RPMI8226 (cell line): ENCODE results near the gene LRCH1.
A peak's percentile ranks its signal among the peaks of the same experiment; 100 is the strongest.

Experiments
- DNase-seq: peaks from one replicate; pipeline ENCODE4 v3.0.0-alpha.2; 2015

LRCH1 gene

GRCh38 chr13:46595136-46595884 lies 42.3 kb downstream of the LRCH1 start:
- DNase-seq, result peak; percentile 58

- no peak for DNase-seq
Measured at GRCh38 chr13:46595885-46596275, 42.9 kb downstream of the LRCH1 start.

- DNase-seq, result no peak
Measured at GRCh38 chr13:46596466-46596865, 43.5 kb downstream of the LRCH1 start.

DNA sequence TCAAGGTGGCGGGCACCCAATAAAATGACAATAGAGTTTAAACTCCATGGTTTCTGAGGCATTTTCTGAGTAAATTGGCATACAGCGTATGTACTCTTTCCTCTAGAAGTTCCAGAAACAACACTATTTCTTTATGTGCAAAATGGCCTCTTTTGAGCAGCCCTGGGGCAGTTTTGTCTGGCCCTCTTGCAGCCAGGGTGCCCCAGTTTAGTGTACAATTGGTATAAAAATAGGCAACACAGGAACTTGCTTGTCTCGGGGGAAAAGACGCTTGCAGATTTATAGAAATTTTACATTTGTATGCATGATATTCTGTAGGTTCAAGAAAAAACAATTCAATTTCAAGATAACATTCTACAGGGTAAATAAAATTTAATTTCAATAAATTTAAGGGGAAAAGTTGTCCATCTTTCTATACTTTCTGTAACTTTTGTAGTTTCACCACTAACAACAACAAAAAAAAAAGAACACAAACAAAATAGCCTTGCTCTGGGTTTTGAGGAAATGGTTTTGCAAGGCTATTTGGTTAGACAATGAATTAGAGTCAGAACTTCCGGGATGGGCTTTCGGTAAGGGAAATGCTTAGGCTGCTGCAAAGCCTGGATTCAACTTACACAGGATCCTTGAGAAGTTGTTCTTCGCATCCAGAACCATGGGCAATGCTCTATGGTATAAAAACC lies 45.3 kb downstream of the LRCH1 start:
- DNase-seq, result no peak

DNA sequence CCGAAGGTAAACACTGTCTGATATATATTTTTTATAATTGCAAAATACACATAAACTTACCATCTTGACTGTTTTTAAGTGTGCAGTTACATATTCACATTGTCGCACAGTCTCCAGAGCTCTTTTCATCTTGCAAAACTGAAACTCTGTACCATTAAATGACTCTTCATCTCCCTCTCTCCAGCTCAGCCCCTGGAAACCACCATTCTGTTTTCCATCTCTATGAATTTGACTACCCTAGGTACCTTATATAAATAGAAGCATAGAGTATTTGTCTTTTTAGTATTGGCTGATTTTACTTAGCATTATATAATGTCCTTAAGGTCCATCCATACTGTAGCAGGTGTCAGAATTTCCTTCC lies 45.8 kb downstream of the LRCH1 start:
- no peak for DNase-seq

- DNase-seq, result no peak
Measured at GRCh38 chr13:46600943-46601311, 48.0 kb downstream of the LRCH1 start.

- no peak for DNase-seq
Measured at GRCh38 chr13:46602531-46602930, 49.6 kb downstream of the LRCH1 start.

GRCh38 chr13:46603165-46603603 lies 50.2 kb downstream of the LRCH1 start:
- DNase-seq, result no peak

GRCh38 chr13:46604226-46604990 lies 51.4 kb downstream of the LRCH1 start:
- DNase-seq, result no peak

- DNase-seq, result no peak
Measured at GRCh38 chr13:46605076-46605824, 52.3 kb downstream of the LRCH1 start.

DNA sequence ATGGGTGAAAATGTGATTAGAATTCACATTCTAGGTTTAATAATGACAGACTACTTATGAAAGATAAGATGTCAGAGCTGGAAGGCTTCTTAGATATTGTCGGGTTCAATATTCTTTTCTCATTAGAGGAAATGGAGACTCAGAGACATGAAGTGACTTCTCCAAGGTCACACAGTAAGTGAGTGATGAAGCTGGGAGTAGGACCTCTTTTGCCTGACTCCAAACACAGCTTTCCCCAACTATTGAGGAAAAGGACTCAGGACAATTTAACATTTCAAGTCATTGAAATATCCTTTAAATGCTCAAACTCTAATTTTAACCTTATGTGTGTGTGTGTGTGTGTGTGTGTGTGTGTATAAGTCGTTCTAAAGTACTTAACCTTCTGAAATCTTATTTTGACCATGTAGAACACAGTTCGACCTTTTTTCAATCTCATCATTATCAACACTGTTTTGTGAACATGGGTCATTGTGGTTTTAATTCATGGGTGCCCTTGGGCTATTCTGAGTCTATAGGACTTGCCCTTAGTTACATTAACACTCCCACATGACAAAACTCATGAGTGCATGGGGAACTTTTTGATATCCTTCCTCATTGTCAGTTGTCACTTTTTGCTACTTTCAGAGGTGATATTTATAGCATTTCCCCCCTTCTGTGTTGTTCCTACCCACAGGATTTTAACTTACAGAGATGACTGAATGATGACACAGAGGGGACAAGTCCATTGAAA lies 53.0 kb downstream of the LRCH1 start:
- no peak for DNase-seq

DNA sequence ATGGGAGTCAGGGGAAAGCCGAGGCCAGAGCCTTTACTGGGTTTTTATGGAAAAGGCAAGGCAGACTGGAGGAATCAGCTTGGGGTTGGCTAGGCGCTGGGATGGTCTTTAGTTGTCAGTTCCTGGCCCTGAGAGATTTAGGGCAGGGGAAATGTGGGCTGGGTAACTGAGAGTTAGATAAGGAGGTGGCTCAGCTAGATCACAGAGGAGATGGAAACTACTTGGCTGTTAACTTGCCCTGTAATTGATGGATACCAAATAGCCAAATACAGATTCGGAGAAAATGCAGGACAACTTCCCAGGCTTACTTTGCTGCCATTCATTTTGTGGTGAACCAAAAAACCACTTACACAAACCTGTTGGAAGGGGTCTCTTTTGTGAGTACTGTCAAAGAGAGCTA lies 54.0 kb downstream of the LRCH1 start:
- DNase-seq, result no peak

DNA sequence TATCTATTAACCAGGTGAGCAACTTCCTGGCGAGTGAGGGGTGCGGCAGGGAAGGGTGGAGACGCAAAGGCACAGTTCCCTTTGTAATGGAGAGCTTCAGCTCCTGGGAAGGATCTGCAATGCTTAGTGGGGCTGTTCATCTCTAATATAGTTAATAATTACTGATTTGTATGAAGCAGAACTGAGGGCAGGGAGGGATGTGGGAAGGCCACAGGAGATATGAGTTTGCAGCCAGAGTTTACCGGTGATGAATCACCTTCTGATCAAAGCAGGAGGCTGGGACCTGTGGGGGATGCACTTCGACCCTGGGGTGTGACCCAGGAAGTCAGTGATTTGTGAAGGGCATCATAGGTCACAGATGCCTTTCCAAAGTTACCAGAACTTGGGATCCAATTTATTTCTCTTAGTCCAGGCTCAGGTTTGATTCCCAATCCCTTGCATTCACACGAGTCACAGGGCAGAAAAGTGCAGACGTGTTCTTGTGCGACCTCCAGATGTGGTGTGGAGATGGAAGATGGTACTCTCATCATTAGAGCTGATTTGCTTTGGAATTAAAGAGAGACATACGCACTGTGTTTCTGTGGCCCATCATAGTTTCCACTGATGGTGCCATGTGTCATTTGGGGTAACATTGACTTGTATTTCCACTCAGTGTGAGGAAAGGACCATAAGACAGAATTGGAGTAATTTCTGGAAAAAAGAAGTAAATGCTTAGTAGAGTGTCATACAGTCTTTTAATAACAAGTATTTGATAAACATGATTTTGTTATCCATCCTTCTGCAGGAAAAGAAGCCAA lies 55.0 kb downstream of the LRCH1 start:
- DNase-seq, result no peak

DNA sequence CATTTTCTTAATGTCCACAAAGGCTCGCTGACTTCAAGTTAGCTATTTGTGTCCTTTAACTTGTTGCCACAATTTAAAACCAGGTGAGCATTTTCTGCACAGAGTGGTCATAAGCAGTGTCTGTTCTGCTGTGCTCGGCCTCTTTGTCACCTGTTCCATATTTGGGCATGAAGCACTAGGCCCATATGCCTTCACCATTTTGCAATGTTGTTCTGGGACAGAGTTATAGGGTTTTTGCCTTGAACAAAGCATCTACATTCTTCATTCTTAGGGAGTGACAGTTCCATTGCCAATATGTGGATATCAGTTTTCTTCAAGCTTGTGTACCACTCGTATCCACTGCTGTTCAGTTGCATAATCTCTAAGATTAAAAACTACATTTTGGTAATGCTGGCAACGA lies 56.1 kb downstream of the LRCH1 start:
- DNase-seq, result no peak

- DNase-seq, result no peak
Measured at GRCh38 chr13:46609726-46610125, 56.8 kb downstream of the LRCH1 start.

GRCh38 chr13:46612267-46612666 lies 59.3 kb downstream of the LRCH1 start:
- no peak for DNase-seq

- no peak for DNase-seq
Measured at GRCh38 chr13:46613409-46614049, 60.6 kb downstream of the LRCH1 start.

GRCh38 chr13:46614582-46614981 lies 61.6 kb downstream of the LRCH1 start:
- DNase-seq, result no peak

DNA sequence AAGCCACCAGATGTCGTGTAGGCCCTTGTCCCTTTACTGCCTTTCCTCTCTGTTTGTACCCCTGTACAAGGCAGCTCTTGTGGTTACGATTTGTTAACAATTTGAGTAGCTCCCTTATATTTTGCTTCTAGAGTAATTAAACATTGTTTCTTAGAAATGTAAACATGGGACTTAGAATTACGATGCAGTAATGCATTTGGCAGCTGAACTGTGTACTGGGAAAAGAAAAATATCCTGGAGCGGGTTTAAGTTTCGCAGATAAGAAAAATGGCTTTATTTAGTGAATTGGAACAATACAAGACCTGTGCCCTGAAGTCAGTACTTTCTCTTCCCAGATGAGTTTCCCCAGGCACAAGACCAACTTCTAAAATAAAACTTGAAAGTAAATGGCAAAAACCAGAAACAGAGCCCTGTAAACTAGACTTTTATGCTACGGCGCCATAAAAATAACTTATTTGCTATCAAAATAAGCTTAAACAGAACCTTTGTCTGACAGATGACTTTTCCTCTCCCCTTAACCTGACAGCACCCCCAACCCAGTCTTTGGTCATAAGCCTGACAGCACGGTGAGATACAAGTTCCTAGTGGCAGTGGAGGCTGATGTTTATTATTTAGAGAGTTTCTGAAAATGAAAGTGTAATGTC lies 63.0 kb downstream of the LRCH1 start:
- DNase-seq, result no peak

- DNase-seq, result no peak
Measured at GRCh38 chr13:46617229-46617721, 64.3 kb downstream of the LRCH1 start.
